Activated naive CD8-positive, alpha-beta T cell treated with anti-CD3 and anti-CD28 coated beads, Interleukin-2, amount 10 ng/mL, durations not matched to agents 7 days and 5 days (primary cell): ENCODE results near the gene SCML1. TPM values are rescaled to one million over a fixed set of nuclear protein-coding genes. Genes with fewer than 3 reads are reported as not detected.

Experiments used
- ATAC-seq: fragments of 150-1000 bp; cut with Tn5 transposase; one replicate; pipeline ENCODE4 v1.10.0; 2021; ENCODE audit warnings: low read depth, moderate library complexity
- POLR2A ChIA-PET: fragments of 350-600 bp; sonication (Branson Sonifier 250); formaldehyde crosslinking; loops from one replicate; lab custom pipeline; 2021; ENCODE audit warnings: antibody characterized with exemption; lab: Charles Lee
- DNase-seq: peaks from one replicate; pipeline ENCODE4 v3.0.0; 2021
- H3K27ac Mint-ChIP-seq: one replicate; pipeline ENCODE4 v1.8.0; 2022; ENCODE audit warnings: mild to moderate bottlenecking, mixed read lengths
- H3K27me3 Mint-ChIP-seq: one replicate; pipeline ENCODE4 v1.8.0; 2022; ENCODE audit warnings: mild to moderate bottlenecking, moderate library complexity, mixed read lengths
- H3K36me3 Mint-ChIP-seq: one replicate; pipeline ENCODE4 v1.8.0; 2021; ENCODE audit warnings: mild to moderate bottlenecking, mixed read lengths
- H3K4me1 Mint-ChIP-seq: one replicate; pipeline ENCODE4 v1.8.0; 2021; ENCODE audit warnings: mixed read lengths
- H3K4me3 Mint-ChIP-seq: one replicate; pipeline ENCODE4 v1.8.0; 2022; ENCODE audit warnings: mild to moderate bottlenecking, moderate library complexity, mixed read lengths
- H3K9me3 Mint-ChIP-seq: one replicate; pipeline ENCODE4 v1.8.0; 2021; ENCODE audit warnings: mixed read lengths
- total RNA-seq, 2 experiments: library from RNA; stranded (reverse); gene quantifications; one replicate each; pipeline ENCODE4 v1.2.3, GENCODE V29; 2021

SCML1 gene, protein sequence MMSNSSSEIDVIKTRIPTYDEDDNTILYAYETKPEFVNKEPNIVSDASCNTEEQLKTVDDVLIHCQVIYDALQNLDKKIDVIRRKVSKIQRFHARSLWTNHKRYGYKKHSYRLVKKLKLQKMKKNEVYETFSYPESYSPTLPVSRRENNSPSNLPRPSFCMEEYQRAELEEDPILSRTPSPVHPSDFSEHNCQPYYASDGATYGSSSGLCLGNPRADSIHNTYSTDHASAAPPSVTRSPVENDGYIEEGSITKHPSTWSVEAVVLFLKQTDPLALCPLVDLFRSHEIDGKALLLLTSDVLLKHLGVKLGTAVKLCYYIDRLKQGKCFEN
- total RNA-seq: 1 to 10 TPM; 6.6 to 6.8 TPM

DNA sequence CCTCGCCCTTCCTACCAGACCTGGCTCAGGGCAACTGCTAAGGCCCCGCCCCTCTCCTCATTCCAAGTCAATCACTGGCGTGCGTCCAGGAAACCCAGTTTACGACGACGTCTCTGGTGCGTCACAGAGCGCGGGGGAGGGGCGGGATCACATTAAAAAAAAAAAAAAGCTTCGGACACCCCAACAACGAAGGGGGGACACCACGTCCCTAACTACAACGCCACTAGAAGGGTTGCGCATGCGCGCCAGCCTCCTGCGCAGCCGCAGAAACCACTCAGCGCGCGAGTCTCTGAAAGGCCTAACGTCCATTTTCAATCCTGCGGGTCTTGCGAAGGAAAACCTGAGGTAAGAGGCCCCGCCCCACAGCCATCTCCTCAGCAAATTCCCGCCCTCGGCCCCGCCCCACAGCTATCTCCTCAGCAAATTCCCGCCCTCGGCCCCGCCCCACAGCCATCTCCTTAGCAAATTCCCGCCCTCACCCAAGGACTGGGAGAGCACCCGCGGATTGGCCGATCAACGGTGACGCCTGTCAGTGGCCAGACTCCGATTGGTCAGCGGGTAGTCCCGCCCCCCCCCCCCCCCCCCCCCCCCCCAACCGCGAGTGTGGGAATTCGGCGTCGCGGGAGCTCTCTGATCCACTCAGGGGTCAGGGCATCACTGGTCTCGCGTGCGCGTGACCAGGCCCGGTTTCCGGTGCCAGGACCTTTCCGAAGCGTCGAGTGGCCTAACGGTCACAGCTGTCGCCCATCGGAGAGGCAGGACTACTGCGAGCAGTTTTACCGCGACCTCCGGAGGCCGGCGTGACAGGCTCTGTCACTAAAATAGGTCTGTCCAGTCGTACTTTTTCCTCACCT is at the start of gene SCML1:
Gene SCML1 (plus strand): TSS at position 638 of the 854 bp plus-strand sequence. CDS start 6,694 bp downstream, outside the sequence.
- peak; percentile 79 for ATAC-seq
- Mint-ChIP-seq H3K9me3 (no peaks in the 10 kb centered on the region), H3K36me3 (no peaks in the 10 kb centered on the region), H3K27me3 (peaks cover 13% of the 10 kb centered on the region), H3K4me3 (peak within 1 kb of the TSS; percentile 87), H3K27ac (peak within 1 kb of the TSS; percentile 71), H3K4me1 (peaks cover 10% of the 10 kb centered on the region)
- POLR2A ChIA-PET: interaction anchor here (0.5 to 0.6 kb wide), 3 partner anchors 143 to 1829 kb away, joined by 3 to 6 read pairs (median 4); no protein-coding TSS in a partner anchor
- peak; percentile 86 for DNase-seq

DNA sequence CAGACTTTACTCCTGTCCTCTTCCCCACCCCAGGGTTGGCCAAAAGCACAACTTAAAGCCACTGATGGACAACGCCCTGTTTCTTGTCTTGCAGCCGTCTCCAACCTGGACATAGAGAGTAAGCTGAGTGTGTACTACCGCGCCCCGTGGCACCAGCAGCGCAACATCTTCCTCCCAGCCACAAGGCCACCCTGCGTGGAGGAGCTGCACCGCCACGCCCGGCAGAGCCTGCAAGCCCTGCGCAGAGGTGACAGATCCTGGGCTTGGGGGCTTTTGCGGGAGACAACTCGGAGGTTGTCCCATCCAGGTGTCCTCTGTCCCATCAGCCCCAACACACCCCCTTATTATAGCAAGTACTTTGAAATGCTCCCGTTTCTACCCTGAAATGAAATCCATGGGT is 49.6 kb upstream of the SCML1 start:
- DNase-seq: no peak
- ATAC-seq: no peak
- H3K27ac Mint-ChIP-seq: no peak overlapping the region
- no peaks in the 10 kb centered on the region for H3K9me3 Mint-ChIP-seq
- no peaks in the 10 kb centered on the region for H3K27me3 Mint-ChIP-seq
- no peaks in the 10 kb centered on the region for H3K36me3 Mint-ChIP-seq
- H3K4me1 Mint-ChIP-seq: peaks cover 13% of the 10 kb centered on the region
- H3K4me3 Mint-ChIP-seq: no peak overlapping the region
- POLR2A ChIA-PET: no interaction called here

DNA sequence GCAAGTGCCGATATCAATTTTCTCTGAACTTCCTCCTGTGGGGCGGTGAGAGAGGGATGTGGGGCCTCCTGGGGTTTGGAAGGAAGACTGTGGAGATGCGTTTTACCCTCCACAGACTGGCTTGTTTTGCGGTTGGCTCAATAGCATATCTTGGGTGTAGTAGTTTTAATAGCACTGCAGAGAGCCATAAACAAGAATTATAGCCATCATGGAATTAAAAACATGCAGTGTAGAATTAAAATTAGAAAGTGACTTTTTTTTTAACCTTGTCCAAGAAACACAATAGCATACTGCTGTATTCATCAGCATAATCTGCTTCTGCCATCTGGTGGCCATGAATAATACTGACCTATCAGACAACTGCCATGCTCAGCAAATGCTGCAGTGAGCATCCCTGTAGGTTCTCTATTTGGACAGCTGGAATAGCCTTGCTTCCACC is 47.3 kb upstream of the SCML1 start:
- Mint-ChIP-seq H3K4me3 (no peak overlapping the region), H3K27ac (no peak overlapping the region), H3K9me3 (no peaks in the 10 kb centered on the region), H3K27me3 (no peaks in the 10 kb centered on the region), H3K4me1 (peaks cover 2% of the 10 kb centered on the region), H3K36me3 (no peaks in the 10 kb centered on the region)
- no peak for DNase-seq
- ATAC-seq: peak; percentile 56
- POLR2A ChIA-PET: no interaction called here

DNA sequence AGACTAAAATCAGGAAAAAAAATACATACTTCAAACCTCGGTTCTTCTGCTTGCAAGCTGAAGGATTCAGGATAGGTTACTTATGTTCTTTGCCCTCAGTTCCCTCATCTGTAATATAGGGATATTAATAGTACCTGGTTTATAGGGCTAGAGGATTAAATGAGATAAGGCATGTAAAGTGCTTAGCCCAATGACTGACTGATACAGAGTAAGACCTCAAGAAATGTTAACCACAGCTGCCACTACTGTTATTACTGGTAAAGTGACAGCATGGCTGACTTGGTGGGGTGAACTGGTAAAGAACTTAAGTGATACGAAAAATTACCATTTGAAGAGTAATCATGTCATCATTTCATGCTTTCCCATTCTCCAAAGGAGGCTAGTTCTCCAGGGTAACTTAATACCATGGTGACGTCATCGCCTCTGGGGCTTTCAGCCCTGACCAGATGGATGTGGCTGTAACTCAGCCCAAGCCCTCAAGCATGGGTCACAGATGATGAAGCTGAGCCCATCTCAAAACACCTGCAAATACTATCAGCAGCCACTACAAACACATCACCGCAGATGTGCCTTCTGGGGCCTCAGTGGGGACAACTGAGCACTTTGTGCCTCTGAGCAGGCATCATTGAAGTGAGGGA is 44.5 kb upstream of the SCML1 start:
- Mint-ChIP-seq H3K27ac (no peak overlapping the region), H3K27me3 (no peaks in the 10 kb centered on the region), H3K4me3 (no peak overlapping the region), H3K9me3 (no peaks in the 10 kb centered on the region), H3K36me3 (no peaks in the 10 kb centered on the region), H3K4me1 (peaks cover 2% of the 10 kb centered on the region)
- ATAC-seq (no peak), DNase-seq (no peak)
- POLR2A ChIA-PET: no interaction called here

DNA sequence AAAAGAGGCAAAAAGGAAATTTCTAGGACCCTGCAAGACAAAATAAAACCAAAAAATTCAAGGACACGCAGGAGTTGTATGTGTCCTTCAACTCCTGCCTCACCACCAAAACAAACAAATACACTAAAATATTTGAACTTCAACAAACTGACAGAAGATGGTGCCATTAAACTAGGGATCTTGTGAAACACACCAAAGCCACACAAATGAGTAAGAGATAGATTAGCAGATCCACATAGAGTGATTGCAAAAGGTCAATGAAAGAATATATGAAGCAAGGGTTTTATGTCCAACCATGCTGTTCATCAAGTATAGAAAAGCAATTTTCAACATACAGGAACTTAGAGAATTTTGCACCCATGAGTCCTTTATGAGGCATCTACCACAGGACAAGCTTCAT is 40.1 kb upstream of the SCML1 start:
- no peak overlapping the region for H3K4me3 Mint-ChIP-seq
- H3K36me3 Mint-ChIP-seq: no peaks in the 10 kb centered on the region
- DNase-seq: no peak
- POLR2A ChIA-PET: no interaction called here
- H3K27me3 Mint-ChIP-seq: no peaks in the 10 kb centered on the region
- H3K4me1 Mint-ChIP-seq: no peaks in the 10 kb centered on the region
- no peak for ATAC-seq
- no peak overlapping the region for H3K27ac Mint-ChIP-seq
- no peaks in the 10 kb centered on the region for H3K9me3 Mint-ChIP-seq

DNA sequence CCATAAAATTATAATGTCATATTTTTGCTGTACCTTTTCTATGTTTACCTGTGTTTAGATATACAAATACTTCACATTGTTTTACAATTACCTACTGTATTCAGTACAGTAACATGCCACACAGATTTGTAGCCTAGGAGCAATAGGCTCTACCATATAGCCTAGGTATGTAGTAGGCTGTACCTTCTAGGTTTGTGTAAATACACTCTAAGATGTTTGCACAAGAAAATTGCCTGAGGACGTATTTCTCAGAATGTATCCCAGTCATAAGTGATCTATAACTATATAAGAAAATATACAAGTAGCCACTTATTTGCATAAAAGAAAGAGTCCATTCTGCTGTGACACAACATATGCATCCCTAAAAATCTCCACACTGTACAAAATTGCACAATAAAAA is 36.3 kb upstream of the SCML1 start:
- ATAC-seq (no peak), DNase-seq (no peak)
- Mint-ChIP-seq H3K9me3 (no peaks in the 10 kb centered on the region), H3K36me3 (no peaks in the 10 kb centered on the region), H3K4me3 (no peak overlapping the region), H3K27ac (no peak overlapping the region), H3K27me3 (peaks cover 2% of the 10 kb centered on the region), H3K4me1 (no peaks in the 10 kb centered on the region)
- POLR2A ChIA-PET: no interaction called here

DNA sequence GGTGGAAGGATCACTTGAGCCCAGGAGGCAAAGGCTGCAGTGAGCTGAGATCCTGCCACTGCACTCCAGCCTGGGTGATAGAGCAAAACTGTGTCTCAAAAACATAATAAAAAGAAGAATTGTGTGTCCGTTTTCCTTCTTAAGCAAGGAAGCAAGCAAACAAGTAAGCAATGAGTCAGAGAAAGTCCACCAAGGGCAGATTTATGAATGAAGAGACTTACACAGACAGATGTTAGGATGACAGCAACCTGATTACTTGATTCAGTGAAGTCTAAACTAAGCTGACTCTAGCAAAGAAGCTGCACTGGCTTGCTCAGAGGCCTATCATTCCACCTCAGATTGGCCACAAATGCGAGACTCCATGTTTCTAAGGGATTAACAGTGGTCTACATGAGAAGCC is 34.1 kb upstream of the SCML1 start:
- POLR2A ChIA-PET: no interaction called here
- H3K9me3 Mint-ChIP-seq: no peaks in the 10 kb centered on the region
- H3K27me3 Mint-ChIP-seq: peaks cover 2% of the 10 kb centered on the region
- no peak for DNase-seq
- ATAC-seq: no peak
- no peak overlapping the region for H3K27ac Mint-ChIP-seq
- no peaks in the 10 kb centered on the region for H3K36me3 Mint-ChIP-seq
- H3K4me3 Mint-ChIP-seq: no peak overlapping the region
- no peaks in the 10 kb centered on the region for H3K4me1 Mint-ChIP-seq

DNA sequence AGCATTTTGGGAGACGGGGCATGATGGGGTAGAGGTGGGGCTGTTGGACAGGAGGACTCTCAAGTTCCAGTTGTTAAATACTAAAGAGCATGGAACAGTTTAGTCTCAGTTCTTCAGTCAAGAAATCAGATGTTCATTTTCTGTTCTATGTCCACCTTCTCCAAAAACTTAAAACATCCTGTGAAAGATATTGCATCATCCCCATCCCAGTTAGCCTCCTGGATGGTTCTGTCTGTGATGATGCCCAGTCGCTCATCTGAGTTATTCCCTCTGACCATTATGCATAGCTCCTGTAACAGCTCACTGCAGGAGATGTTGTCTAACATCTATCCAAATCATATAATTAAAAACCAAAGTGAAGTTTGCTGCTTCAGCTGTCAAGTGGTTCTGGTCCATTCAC is 32.1 kb upstream of the SCML1 start:
- Mint-ChIP-seq H3K4me3 (no peak overlapping the region), H3K4me1 (no peaks in the 10 kb centered on the region), H3K36me3 (no peaks in the 10 kb centered on the region), H3K27ac (no peak overlapping the region), H3K9me3 (no peaks in the 10 kb centered on the region), H3K27me3 (peaks cover 2% of the 10 kb centered on the region)
- no peak for ATAC-seq
- POLR2A ChIA-PET: no interaction called here
- DNase-seq: no peak

DNA sequence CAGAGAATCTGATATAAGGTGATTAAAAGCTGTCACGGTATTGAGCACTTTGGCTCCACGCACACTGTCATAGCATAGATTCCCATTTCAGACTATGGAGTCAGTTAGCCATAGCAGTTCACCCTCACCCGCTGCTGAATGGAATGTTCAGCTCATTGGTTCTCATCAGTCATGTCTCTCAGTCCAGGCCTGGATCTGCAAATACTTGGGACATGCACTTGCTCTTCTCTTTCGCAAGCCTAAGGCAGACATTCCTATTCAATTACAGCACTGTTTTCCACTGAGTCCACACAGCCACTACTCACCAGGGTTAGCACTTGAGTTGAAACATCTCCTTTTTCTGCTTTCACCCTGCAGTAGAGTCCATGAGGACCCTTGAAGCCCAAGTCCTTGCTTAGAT is 30.6 kb upstream of the SCML1 start:
- Mint-ChIP-seq H3K36me3 (no peaks in the 10 kb centered on the region), H3K9me3 (no peaks in the 10 kb centered on the region), H3K27me3 (peaks cover 2% of the 10 kb centered on the region), H3K4me1 (no peaks in the 10 kb centered on the region), H3K4me3 (no peak overlapping the region), H3K27ac (no peak overlapping the region)
- DNase-seq (no peak), ATAC-seq (no peak)
- POLR2A ChIA-PET: no interaction called here

DNA sequence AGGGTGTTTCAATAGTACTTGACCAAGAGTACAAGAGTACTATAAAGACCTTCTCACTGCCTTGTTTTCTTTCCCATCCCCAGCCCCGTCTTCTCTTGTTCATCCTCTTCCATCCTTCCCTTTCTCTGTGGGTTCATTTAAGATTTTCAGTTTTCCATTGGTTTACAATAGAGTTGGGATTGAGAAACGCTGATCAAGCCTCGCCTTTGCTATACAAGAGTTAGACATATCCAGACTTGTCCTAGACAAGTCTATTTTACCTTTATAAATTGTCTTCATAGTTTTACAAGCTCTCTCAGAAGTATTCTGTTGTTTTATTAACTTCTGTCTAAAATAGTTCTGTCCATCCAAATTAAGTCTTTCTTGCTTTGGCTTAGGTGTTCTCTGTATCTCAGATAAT is 29.6 kb upstream of the SCML1 start:
- no peaks in the 10 kb centered on the region for H3K36me3 Mint-ChIP-seq
- POLR2A ChIA-PET: no interaction called here
- no peak for ATAC-seq

DNA sequence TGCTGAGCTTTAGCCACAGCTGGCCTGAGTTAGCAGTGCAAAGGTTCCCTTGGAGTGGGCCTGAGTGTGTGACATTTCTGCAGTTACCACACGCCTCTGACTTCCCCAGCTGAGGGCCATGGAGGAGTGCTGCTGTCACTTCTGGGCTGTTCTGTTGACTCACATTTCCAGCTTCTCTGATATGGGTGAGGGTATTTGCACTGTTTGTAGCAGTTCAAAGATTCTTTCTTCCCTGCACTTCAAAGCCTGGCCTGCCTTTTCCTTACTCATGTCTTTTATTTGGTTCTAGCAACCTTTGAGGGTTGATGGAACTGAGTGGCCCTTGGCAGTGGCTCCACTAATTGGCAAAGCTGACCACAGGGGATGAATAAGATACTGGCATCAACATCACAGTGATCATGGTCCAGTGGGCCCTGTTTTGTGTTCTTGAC is 26.4 kb upstream of the SCML1 start:
- no peak overlapping the region for H3K27ac Mint-ChIP-seq
- no peaks in the 10 kb centered on the region for H3K4me1 Mint-ChIP-seq
- POLR2A ChIA-PET: no interaction called here
- ATAC-seq (no peak), DNase-seq (no peak)
- H3K9me3 Mint-ChIP-seq: no peaks in the 10 kb centered on the region
- peaks cover 3% of the 10 kb centered on the region for H3K27me3 Mint-ChIP-seq
- H3K36me3 Mint-ChIP-seq: no peaks in the 10 kb centered on the region
- H3K4me3 Mint-ChIP-seq: no peak overlapping the region

More for the DNA sequence above, 29.6 kb upstream of the SCML1 start:
- Mint-ChIP-seq H3K27ac (no peak overlapping the region), H3K9me3 (no peaks in the 10 kb centered on the region), H3K27me3 (peaks cover 2% of the 10 kb centered on the region), H3K4me3 (no peak overlapping the region), H3K4me1 (no peaks in the 10 kb centered on the region)
- no peak for DNase-seq

DNA sequence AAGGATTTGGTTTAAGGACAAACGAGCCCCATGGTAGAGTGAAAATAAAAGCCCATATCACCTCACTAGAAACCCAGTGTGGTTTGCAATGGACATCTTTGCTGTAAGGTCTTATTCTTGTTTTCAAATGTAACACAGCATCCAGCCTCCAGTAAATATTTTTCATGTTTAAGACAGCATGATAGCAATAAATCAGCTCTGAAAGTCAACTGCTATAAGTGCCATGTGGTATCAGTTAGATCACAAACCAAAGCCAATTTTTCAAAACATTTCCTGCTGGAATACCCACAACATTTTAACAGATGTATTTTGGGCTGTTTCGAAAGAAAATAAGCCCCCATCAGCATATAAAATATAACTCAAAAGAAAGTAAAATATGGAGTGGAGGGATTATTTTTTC is 24.0 kb upstream of the SCML1 start:
- Mint-ChIP-seq H3K4me1 (no peaks in the 10 kb centered on the region), H3K27ac (no peak overlapping the region), H3K27me3 (peaks cover 3% of the 10 kb centered on the region), H3K4me3 (no peak overlapping the region), H3K9me3 (no peaks in the 10 kb centered on the region), H3K36me3 (no peaks in the 10 kb centered on the region)
- ATAC-seq: no peak
- no peak for DNase-seq
- POLR2A ChIA-PET: no interaction called here

DNA sequence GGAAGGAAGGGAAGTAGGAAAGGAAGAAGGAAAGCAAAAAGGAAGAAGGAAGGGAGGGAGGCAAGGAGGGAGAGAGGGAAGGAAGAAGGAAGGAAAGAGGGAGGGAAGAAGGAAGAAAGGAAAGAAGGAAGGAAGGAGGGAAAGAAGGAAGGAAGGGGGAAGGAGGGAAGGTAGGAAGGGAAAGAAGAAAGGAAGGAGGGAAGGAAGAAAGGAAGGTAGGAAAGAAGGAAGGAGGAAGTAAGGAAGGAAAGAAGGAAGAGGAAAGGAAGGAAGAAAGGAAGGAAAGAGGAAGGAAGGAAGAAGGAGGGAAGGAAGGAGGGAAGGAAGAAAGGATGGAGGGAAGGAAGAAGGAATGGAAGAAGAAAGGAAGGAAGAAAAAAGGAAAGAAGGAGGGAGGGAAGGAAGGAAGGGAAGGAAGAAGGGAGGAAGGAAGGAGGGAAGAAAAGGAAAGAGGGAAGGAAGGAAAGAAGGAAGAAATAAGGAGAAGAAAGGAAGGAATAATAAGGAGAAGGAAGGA is 18.6 kb upstream of the SCML1 start:
- Mint-ChIP-seq H3K27me3 (peaks cover 3% of the 10 kb centered on the region), H3K4me1 (no peaks in the 10 kb centered on the region), H3K9me3 (no peaks in the 10 kb centered on the region), H3K4me3 (no peak overlapping the region), H3K27ac (no peak overlapping the region), H3K36me3 (no peaks in the 10 kb centered on the region)
- DNase-seq (no peak), ATAC-seq (no peak)
- POLR2A ChIA-PET: no interaction called here
